ENCODE measurements around the gene WWC1.

The WWC1 gene

GRCh38 chr5:168348084-168348414, 56.6 kb downstream of the WWC1 start:
- TF ChIP-seq, protein P1, sequence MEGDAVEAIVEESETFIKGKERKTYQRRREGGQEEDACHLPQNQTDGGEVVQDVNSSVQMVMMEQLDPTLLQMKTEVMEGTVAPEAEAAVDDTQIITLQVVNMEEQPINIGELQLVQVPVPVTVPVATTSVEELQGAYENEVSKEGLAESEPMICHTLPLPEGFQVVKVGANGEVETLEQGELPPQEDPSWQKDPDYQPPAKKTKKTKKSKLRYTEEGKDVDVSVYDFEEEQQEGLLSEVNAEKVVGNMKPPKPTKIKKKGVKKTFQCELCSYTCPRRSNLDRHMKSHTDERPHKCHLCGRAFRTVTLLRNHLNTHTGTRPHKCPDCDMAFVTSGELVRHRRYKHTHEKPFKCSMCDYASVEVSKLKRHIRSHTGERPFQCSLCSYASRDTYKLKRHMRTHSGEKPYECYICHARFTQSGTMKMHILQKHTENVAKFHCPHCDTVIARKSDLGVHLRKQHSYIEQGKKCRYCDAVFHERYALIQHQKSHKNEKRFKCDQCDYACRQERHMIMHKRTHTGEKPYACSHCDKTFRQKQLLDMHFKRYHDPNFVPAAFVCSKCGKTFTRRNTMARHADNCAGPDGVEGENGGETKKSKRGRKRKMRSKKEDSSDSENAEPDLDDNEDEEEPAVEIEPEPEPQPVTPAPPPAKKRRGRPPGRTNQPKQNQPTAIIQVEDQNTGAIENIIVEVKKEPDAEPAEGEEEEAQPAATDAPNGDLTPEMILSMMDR (IDR thresholded peaks at IDR 0.05; ENCODE audit: low read depth, low read length, missing control alignments) = no peak
- H3K4me3 ChIP-seq (replicated peaks; ENCODE audit: low read depth, low read length) = no peak overlapping the region
- DNase-seq (ENCODE audit: extremely low read depth, low read depth) = no peak

GRCh38 chr5:168350315-168350714, 58.9 kb downstream of the WWC1 start:
- H3K4me3 ChIP-seq (replicated peaks; ENCODE audit: low read depth, low read length) = no peak overlapping the region
- DNase-seq (ENCODE audit: extremely low read depth, low read depth) = no peak
- TF ChIP-seq, protein P1 (IDR thresholded peaks at IDR 0.05; ENCODE audit: low read depth, low read length, missing control alignments) = no peak

- DNase-seq (ENCODE audit: extremely low read depth, low read depth) = no peak
- no peak overlapping the region for H3K4me3 ChIP-seq (replicated peaks; ENCODE audit: low read depth, low read length)
- TF ChIP-seq, protein P1 (IDR thresholded peaks at IDR 0.05; ENCODE audit: low read depth, low read length, missing control alignments) = no peak
Observed at GRCh38 chr5:168353216-168353957, 61.9 kb downstream of the WWC1 start.

GRCh38 chr5:168354397-168354796, 63.0 kb downstream of the WWC1 start:
- DNase-seq (ENCODE audit: extremely low read depth, low read depth) = no peak
- no peak overlapping the region for H3K4me3 ChIP-seq (replicated peaks; ENCODE audit: low read depth, low read length)
- TF ChIP-seq, protein P1 (IDR thresholded peaks at IDR 0.05; ENCODE audit: low read depth, low read length, missing control alignments) = no peak

- no peak for DNase-seq (ENCODE audit: extremely low read depth, low read depth)
- no peak overlapping the region for H3K4me3 ChIP-seq (replicated peaks; ENCODE audit: low read depth, low read length)
- TF ChIP-seq, protein P1 (IDR thresholded peaks at IDR 0.05; ENCODE audit: low read depth, low read length, missing control alignments) = no peak
Observed at GRCh38 chr5:168356171-168356570, 64.7 kb downstream of the WWC1 start.

DNA sequence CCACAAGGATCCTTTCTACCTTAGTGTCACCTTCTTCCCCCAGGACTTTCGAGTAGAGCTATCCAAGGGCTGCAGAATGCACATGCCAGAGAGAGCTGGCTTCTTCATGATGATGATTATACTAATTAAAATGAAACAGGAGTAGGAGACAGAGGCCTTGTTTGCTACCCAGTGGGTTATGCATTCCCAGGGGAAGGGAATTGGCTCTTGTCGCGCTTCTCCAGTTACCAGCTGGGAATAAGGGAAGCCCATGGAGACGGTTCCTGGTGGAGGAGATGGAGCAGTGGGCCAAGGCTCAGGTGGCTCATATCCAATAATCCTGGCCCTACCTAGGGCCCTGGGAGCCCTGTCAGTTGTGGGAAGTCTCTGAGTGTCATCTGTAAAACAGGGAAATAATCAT, 65.1 kb downstream of the WWC1 start:
- TF ChIP-seq, protein P1 (IDR thresholded peaks at IDR 0.05; ENCODE audit: low read depth, low read length, missing control alignments) = no peak
- H3K4me3 ChIP-seq (replicated peaks; ENCODE audit: low read depth, low read length) = no peak overlapping the region
- no peak for DNase-seq (ENCODE audit: extremely low read depth, low read depth)

- DNase-seq (ENCODE audit: extremely low read depth, low read depth) = no peak
- H3K4me3 ChIP-seq (replicated peaks; ENCODE audit: low read depth, low read length) = no peak overlapping the region
- TF ChIP-seq, protein P1 (IDR thresholded peaks at IDR 0.05; ENCODE audit: low read depth, low read length, missing control alignments) = no peak
Observed at GRCh38 chr5:168357876-168358275, 66.4 kb downstream of the WWC1 start.

All from HFF-Myc (cell line).